Stimulated activated naive B cell treated with anti-CD40 and anti-IgM and Interleukin-4, amounts not matched to agents 10 μg/mL and 1 μg/mL and 100 μg/mL, for 72 hours (primary cell): ENCODE measurements around the gene NOXA1.
"Not testable (repeated sequence)": the region's sequence is repeated elsewhere in the genome, so short reads cannot be mapped to it uniquely, and the experiment has no call there.

ENCODE experiments used
- ATAC-seq, 2 donors: fragments of 150-1000 bp; cut with Tn5 transposase; replicated peaks; 2 replicates each; pipeline ENCODE4 v1.10.0; 2021; ENCODE audit warnings: moderate library complexity in 1 of 2
- DNase-seq: peaks from one replicate; pipeline ENCODE4 v3.0.0; 2021
- H3K27ac Mint-ChIP-seq: one replicate; pipeline ENCODE4 v1.8.0; 2022; ENCODE audit warnings: mild to moderate bottlenecking, mixed read lengths
- H3K27me3 Mint-ChIP-seq, 2 donors: one replicate each; pipeline ENCODE4 v1.8.0; 2022; ENCODE audit warnings: mixed read lengths in 2 of 2
- H3K36me3 Mint-ChIP-seq, 2 donors: one replicate each; pipeline ENCODE4 v1.8.0; 2022; ENCODE audit warnings: mixed read lengths in 2 of 2, mild to moderate bottlenecking in 1 of 2
- H3K4me1 Mint-ChIP-seq, 2 donors: one replicate each; pipeline ENCODE4 v1.8.0; 2022; ENCODE audit warnings: mixed read lengths in 2 of 2, mild to moderate bottlenecking in 1 of 2
- H3K4me3 Mint-ChIP-seq, 2 donors: one replicate each; pipeline ENCODE4 v1.8.0; 2022; ENCODE audit warnings: mild to moderate bottlenecking in 2 of 2, mixed read lengths in 2 of 2, moderate library complexity in 1 of 2
- H3K9me3 Mint-ChIP-seq, 2 donors: one replicate each; pipeline ENCODE4 v1.8.0; 2022; ENCODE audit warnings: mixed read lengths in 2 of 2, mild to moderate bottlenecking in 1 of 2

Gene NOXA1

DNA sequence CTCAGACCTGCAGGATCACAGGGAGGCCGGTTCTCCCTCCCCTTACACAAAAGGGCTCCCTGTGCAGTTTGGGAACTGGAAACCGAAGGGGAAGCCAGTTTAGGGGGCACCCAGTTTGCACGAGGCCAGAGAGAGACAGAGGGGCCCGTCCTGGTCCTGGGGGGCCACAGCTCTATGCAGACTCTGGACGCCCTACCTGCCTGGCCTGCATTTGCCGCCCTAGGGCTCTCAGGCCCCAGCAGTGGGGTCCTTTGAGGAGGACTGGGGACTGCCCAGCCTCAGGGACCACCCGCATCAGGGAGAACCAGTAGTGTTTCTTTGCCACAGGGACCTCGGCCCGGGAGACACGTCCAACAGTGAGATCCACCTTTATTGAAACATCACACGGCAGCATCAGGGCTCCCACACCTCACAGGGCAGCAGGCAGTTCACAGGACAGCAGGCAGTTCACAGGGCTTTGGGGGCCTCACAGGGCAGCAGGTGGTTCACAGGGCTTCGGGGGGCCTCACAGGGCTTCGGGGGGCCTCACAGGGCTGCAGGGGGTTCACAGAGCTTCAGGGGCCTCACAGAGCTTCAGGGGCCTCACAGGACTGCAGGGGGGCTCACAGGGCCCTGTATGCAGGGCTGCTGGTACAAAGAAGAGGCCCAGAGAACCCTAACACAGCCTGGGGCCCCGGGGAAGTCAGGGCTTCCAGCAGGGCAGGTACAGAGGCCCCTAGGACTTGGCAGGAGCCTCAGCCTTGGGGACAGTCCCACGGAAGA, 36.6 kb downstream of the NOXA1 start:
- H3K36me3 Mint-ChIP-seq = peaks cover 2 to 17% of the 10 kb centered on the region in 2 donors
- peak overlapping the region; percentile 63 to 79 for H3K4me3 Mint-ChIP-seq
- DNase-seq (no peak), ATAC-seq (no peak)
- H3K27me3 Mint-ChIP-seq = no peaks in the 10 kb centered on the region
- H3K27ac Mint-ChIP-seq = peak overlapping the region; percentile 79
- H3K9me3 Mint-ChIP-seq = no peaks in the 10 kb centered on the region
- H3K4me1 Mint-ChIP-seq = peaks cover 24 to 43% of the 10 kb centered on the region in 2 donors

- peak overlapping the region; percentile 31 for H3K27ac Mint-ChIP-seq
- ATAC-seq = no peak
Observed at GRCh38 chr9:137460363-137461315, 37.4 kb downstream of the NOXA1 start.

GRCh38 chr9:137461316-137461662, 38.1 kb downstream of the NOXA1 start:
- H3K4me1 Mint-ChIP-seq = peaks cover 17 to 30% of the 10 kb centered on the region in 2 donors
- no peak overlapping the region for H3K27ac Mint-ChIP-seq
- H3K9me3 Mint-ChIP-seq = no peaks in the 10 kb centered on the region

More at GRCh38 chr9:137460363-137461315, 37.4 kb downstream of the NOXA1 start:
- no peak for DNase-seq
- Mint-ChIP-seq H3K4me1 (peaks cover 20 to 34% of the 10 kb centered on the region in 2 donors), H3K4me3 (peak overlapping the region; percentile 36 to 82), H3K36me3 (peaks cover 2 to 14% of the 10 kb centered on the region in 2 donors), H3K9me3 (no peaks in the 10 kb centered on the region), H3K27me3 (no peaks in the 10 kb centered on the region)

DNA sequence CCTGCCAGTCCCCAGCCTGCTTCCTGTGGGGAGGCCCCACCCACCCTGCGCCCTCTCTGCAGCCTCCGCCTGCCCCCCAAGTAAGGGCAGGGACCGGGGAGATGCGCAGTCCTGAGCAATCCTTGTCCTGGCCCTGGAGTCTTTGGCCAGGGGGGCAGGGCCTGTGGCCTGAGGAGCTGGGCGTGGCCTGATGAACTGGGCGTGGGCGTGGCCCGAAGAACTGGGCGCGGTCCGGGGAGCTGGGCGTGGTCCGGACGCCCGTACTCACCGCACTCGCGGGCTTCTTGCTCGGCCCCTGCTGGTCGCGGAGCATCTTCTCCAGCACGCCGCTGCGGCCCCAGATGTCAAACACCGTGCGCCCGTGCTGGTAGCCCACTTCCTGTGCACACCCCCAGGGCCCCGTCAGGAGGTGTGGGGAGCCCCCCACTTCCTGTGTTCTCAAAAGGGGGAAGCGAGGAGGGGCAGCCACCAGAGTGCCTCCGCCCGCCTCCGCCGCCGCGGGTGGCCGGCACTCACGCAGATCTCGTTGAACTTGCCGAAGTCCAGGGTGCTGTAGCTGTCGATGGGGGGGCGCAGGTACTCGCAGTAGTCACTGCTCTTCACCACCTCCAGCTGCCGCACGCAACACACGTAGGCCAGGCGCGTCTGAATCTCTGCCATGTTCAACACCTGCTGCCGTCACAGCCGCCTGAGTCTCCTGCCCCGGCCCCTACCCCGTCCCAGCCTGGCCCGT, 38.6 kb downstream of the NOXA1 start:
- no peaks in the 10 kb centered on the region for H3K9me3 Mint-ChIP-seq
- peak overlapping the region; percentile 89 for H3K27ac Mint-ChIP-seq
- ATAC-seq = peak; percentile 82
- H3K4me3 Mint-ChIP-seq = peak overlapping the region; percentile 63 to 82
- peaks cover 0 to 6% of the 10 kb centered on the region in 2 donors for H3K36me3 Mint-ChIP-seq
- peak; percentile 86 for DNase-seq
- no peaks in the 10 kb centered on the region for H3K27me3 Mint-ChIP-seq
- H3K4me1 Mint-ChIP-seq = peaks cover 16 to 25% of the 10 kb centered on the region in 2 donors

More at GRCh38 chr9:137461316-137461662, 38.1 kb downstream of the NOXA1 start:
- Mint-ChIP-seq H3K4me3 (peak overlapping the region; percentile 36 to 82), H3K27me3 (no peaks in the 10 kb centered on the region), H3K36me3 (peaks cover 0 to 7% of the 10 kb centered on the region in 2 donors)
- DNase-seq (no peak), ATAC-seq (no peak)

GRCh38 chr9:137462396-137462985, 39.3 kb downstream of the NOXA1 start:
- DNase-seq (no peak), ATAC-seq (no peak)
- H3K4me1 Mint-ChIP-seq = peaks cover 14 to 19% of the 10 kb centered on the region in 2 donors
- no peak overlapping the region for H3K27ac Mint-ChIP-seq
- peaks cover 1 to 4% of the 10 kb centered on the region in 2 donors for H3K36me3 Mint-ChIP-seq
- H3K9me3 Mint-ChIP-seq = no peaks in the 10 kb centered on the region
- H3K27me3 Mint-ChIP-seq = no peaks in the 10 kb centered on the region
- peak overlapping the region in 1 of 2 donors; percentile 82 for H3K4me3 Mint-ChIP-seq

DNA sequence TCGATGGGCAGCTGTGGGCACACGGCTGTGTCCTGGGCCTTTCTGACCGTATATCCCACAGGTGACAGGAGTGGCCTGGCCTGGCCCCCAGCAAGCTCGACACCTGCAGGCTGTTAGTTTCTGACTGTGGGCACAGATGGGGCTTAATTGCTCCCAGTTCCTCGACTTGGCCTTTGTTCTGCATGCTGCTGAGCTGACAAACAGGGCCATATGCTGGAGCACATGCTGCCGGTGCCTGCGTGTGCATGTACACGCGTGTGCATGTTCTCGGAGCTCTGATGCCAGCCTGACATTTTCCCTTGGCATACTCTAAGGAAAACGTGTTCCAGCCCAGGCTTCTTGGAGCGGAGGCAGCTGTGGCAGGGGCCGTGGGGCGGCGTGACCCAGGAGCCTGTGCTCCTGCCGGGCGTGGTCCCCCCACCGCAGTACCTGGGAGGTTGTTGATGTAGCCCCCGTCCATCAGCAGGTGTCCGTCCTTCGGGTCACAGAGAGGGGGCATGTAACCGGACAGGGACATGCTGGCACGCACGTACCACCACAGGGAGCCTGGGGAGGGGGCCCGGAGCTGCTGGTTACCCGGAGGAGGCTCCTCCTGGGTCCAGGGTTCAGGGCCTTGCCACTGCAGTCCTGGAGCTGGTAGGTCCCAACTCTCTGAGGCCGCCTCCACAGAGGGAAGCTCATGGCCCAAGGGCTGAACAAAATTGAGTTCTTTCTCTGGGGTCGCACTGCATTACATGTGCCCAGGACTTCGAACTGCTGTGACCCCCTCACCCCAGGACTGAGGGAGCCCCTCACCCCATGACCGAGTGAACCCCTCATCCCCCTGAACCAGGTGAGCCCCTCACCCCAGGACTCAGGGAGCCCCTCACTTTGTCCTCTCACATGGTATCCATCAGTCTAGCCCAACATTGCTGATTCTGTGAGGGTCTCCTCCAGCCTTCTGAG, 40.1 kb downstream of the NOXA1 start:
- Mint-ChIP-seq H3K4me1 (peaks cover 15 to 16% of the 10 kb centered on the region in 2 donors), H3K27me3 (no peaks in the 10 kb centered on the region), H3K9me3 (no peaks in the 10 kb centered on the region), H3K27ac (no peak overlapping the region), H3K36me3 (peaks cover 1 to 4% of the 10 kb centered on the region in 2 donors), H3K4me3 (peak overlapping the region in 1 of 2 donors; percentile 37)
- no peak for ATAC-seq
- DNase-seq = no peak

GRCh38 chr9:137463931-137464290, 40.7 kb downstream of the NOXA1 start:
- Mint-ChIP-seq H3K27ac (no peak overlapping the region), H3K4me1 (peaks cover 16% of the 10 kb centered on the region in 2 donors), H3K27me3 (no peaks in the 10 kb centered on the region), H3K9me3 (no peaks in the 10 kb centered on the region), H3K4me3 (no peak overlapping the region), H3K36me3 (peaks cover 1 to 4% of the 10 kb centered on the region in 2 donors)
- DNase-seq = no peak
- no peak for ATAC-seq

GRCh38 chr9:137464291-137464999, 41.3 kb downstream of the NOXA1 start:
- DNase-seq (no peak), ATAC-seq (no peak)
- Mint-ChIP-seq H3K9me3 (no peaks in the 10 kb centered on the region), H3K4me1 (peaks cover 14 to 16% of the 10 kb centered on the region in 2 donors), H3K27me3 (no peaks in the 10 kb centered on the region), H3K27ac (peak overlapping the region; percentile 25), H3K4me3 (no peak overlapping the region), H3K36me3 (peaks cover 1 to 4% of the 10 kb centered on the region in 2 donors)

GRCh38 chr9:137465000-137465719, 42.0 kb downstream of the NOXA1 start:
- H3K27ac Mint-ChIP-seq = peak overlapping the region; percentile 9
- peaks cover 1 to 4% of the 10 kb centered on the region in 2 donors for H3K36me3 Mint-ChIP-seq
- no peaks in the 10 kb centered on the region for H3K27me3 Mint-ChIP-seq
- ATAC-seq = no peak
- H3K9me3 Mint-ChIP-seq = no peaks in the 10 kb centered on the region
- no peak overlapping the region for H3K4me3 Mint-ChIP-seq
- DNase-seq = no peak
- H3K4me1 Mint-ChIP-seq = peaks cover 7 to 12% of the 10 kb centered on the region in 2 donors

- no peaks in the 10 kb centered on the region for H3K27me3 Mint-ChIP-seq
- ATAC-seq (no peak), DNase-seq (no peak)
- H3K4me1 Mint-ChIP-seq = peaks cover 7 to 12% of the 10 kb centered on the region in 2 donors
- H3K9me3 Mint-ChIP-seq = no peaks in the 10 kb centered on the region
- H3K27ac Mint-ChIP-seq = no peak overlapping the region
- H3K4me3 Mint-ChIP-seq = no peak overlapping the region
- H3K36me3 Mint-ChIP-seq = peaks cover 1 to 7% of the 10 kb centered on the region in 2 donors
Observed at GRCh38 chr9:137465720-137466388, 42.7 kb downstream of the NOXA1 start.

DNA sequence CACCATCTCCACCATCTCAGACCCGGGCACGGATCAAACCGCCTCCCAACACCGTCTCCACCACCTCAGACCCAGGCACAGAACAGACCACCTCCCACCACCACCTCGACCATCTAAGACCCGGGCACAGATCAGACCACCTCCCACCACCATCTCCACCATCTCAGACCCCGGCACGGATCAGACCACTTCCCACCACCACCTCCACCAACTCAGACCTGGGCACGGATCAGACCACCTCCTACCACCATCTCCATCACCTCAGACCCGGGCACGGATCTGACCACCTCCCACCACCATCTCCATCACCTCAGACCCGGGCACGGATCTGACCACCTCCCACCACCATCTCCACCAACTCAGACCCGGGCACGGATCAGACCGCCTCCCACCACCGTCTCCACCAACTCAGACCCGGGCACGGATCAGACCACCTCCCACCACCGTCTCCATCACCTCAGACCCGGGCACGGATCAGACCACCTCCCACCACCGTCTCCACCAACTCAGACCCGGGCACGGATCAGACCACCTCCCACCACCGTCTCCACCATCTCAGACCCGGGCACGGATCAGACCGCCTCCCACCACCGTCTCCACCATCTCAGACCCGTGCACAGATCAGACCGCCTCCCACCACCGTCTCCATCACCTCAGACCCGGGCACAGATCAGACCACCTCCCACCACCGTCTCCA, 43.3 kb downstream of the NOXA1 start:
- not testable (repeated sequence) for H3K9me3 Mint-ChIP-seq, H3K4me3 Mint-ChIP-seq, H3K36me3 Mint-ChIP-seq, H3K27me3 Mint-ChIP-seq, ATAC-seq, H3K27ac Mint-ChIP-seq, H3K4me1 Mint-ChIP-seq, DNase-seq
